HG03439 (cell line): ENCODE results near the gene CGREF1.
"Not testable (repeated sequence)": the region's sequence is repeated elsewhere in the genome, so short reads cannot be mapped to it uniquely, and the experiment has no call there.

ENCODE experiments used
- ATAC-seq: cut with Tn5 transposase; IDR thresholded peaks from one replicate; pipeline ENCODE4 v1.9.1; 2021; ENCODE audit warnings: mild to moderate bottlenecking, moderate library complexity; ENCODE audit not compliant: unreplicated experiment

CGREF1 gene

GRCh38 chr2:27137322-27137935 is 18.5 kb upstream of the CGREF1 start:
- no peak for ATAC-seq

GRCh38 chr2:27136751-27137150 is 17.8 kb upstream of the CGREF1 start:
- no peak for ATAC-seq

- ATAC-seq, result no peak
Observed at GRCh38 chr2:27135478-27135955, 16.6 kb upstream of the CGREF1 start.

- ATAC-seq, result no peak
Observed at GRCh38 chr2:27134781-27135477, 16.0 kb upstream of the CGREF1 start.

- ATAC-seq, result peak; percentile 84
Observed at GRCh38 chr2:27133905-27134780, 15.2 kb upstream of the CGREF1 start, which contains the start of gene PREB. Gene PREB, minus strand, starts transcription at chr2:27134636. Its CDS starts 215 bp downstream, at chr2:27134421.

GRCh38 chr2:27133195-27133875 is 14.4 kb upstream of the CGREF1 start:
- ATAC-seq, result no peak

- ATAC-seq, result no peak
Observed at GRCh38 chr2:27131429-27131828, 12.5 kb upstream of the CGREF1 start.

GRCh38 chr2:27130396-27130795 is 11.5 kb upstream of the CGREF1 start:
- no peak for ATAC-seq

GRCh38 chr2:27128668-27129571 is 10.0 kb upstream of the CGREF1 start:
- no peak for ATAC-seq

GRCh38 chr2:27127883-27128667 is 9.1 kb upstream of the CGREF1 start:
- no peak for ATAC-seq

- ATAC-seq, result no peak
Observed at GRCh38 chr2:27126252-27126710, 7.4 kb upstream of the CGREF1 start.

GRCh38 chr2:27125104-27125503 is 6.2 kb upstream of the CGREF1 start:
- ATAC-seq, result no peak

- no peak for ATAC-seq
Observed at GRCh38 chr2:27123302-27124150, 4.6 kb upstream of the CGREF1 start, which contains the start of gene ABHD1. Gene ABHD1, plus strand, starts transcription at chr2:27123815. Its CDS starts 134 bp downstream, at chr2:27123949.

- ATAC-seq, result no peak
Observed at GRCh38 chr2:27122791-27123190, 3.9 kb upstream of the CGREF1 start.

- ATAC-seq, result no peak
Observed at GRCh38 chr2:27121906-27122305, 3.0 kb upstream of the CGREF1 start.

GRCh38 chr2:27119330-27119670 is 372 bp upstream of the CGREF1 start:
- ATAC-seq, result not testable (repeated sequence)

GRCh38 chr2:27117995-27118524 is 868 bp downstream of the CGREF1 start:
- ATAC-seq, result no peak

- no peak for ATAC-seq
Observed at GRCh38 chr2:27115519-27115918, 3.4 kb downstream of the CGREF1 start.
